HG03439 (cell line): ENCODE measurements around the gene CDKAL1.

Experiments
- ATAC-seq: cut with Tn5 transposase; IDR thresholded peaks from one replicate; pipeline ENCODE4 v1.9.1; 2021; ENCODE audit warnings: mild to moderate bottlenecking, moderate library complexity; ENCODE audit not compliant: unreplicated experiment

The CDKAL1 gene

GRCh38 chr6:20670750-20671149 lies 136.5 kb downstream of the CDKAL1 start:
- no peak for ATAC-seq

GRCh38 chr6:20672038-20672437 lies 137.8 kb downstream of the CDKAL1 start:
- no peak for ATAC-seq

- no peak for ATAC-seq
Measured at GRCh38 chr6:20673458-20673857, 139.2 kb downstream of the CDKAL1 start.

GRCh38 chr6:20674664-20675063 lies 140.4 kb downstream of the CDKAL1 start:
- no peak for ATAC-seq

- ATAC-seq = no peak
Measured at GRCh38 chr6:20678831-20679352, 144.6 kb downstream of the CDKAL1 start.

- no peak for ATAC-seq
Measured at GRCh38 chr6:20680697-20681165, 146.5 kb downstream of the CDKAL1 start.

- ATAC-seq = no peak
Measured at GRCh38 chr6:20681243-20681684, 147.0 kb downstream of the CDKAL1 start.

GRCh38 chr6:20684474-20684873 lies 150.2 kb downstream of the CDKAL1 start:
- ATAC-seq = no peak

- no peak for ATAC-seq
Measured at GRCh38 chr6:20686142-20686541, 151.9 kb downstream of the CDKAL1 start.

- no peak for ATAC-seq
Measured at GRCh38 chr6:20687494-20687893, 153.2 kb downstream of the CDKAL1 start.

GRCh38 chr6:20688710-20689500 lies 154.6 kb downstream of the CDKAL1 start:
- ATAC-seq = peak; percentile 87

- ATAC-seq = no peak
Measured at GRCh38 chr6:20691185-20691584, 156.9 kb downstream of the CDKAL1 start.

- no peak for ATAC-seq
Measured at GRCh38 chr6:20692023-20692422, 157.8 kb downstream of the CDKAL1 start.

- ATAC-seq = no peak
Measured at GRCh38 chr6:20693466-20694063, 159.3 kb downstream of the CDKAL1 start.

GRCh38 chr6:20696676-20697075 lies 162.4 kb downstream of the CDKAL1 start:
- no peak for ATAC-seq

- ATAC-seq = no peak
Measured at GRCh38 chr6:20698675-20699074, 164.4 kb downstream of the CDKAL1 start.

- ATAC-seq = no peak
Measured at GRCh38 chr6:20699402-20699801, 165.1 kb downstream of the CDKAL1 start.

GRCh38 chr6:20700375-20700774 lies 166.1 kb downstream of the CDKAL1 start:
- ATAC-seq = no peak

- ATAC-seq = no peak
Measured at GRCh38 chr6:20702366-20702765, 168.1 kb downstream of the CDKAL1 start.

GRCh38 chr6:20703049-20703448 lies 168.8 kb downstream of the CDKAL1 start:
- ATAC-seq = no peak

- ATAC-seq = no peak
Measured at GRCh38 chr6:20704325-20705025, 170.2 kb downstream of the CDKAL1 start.
